Kidney epithelial cell (primary cell): ENCODE results near the gene SPRR1A. TPM values are rescaled to one million over a fixed set of nuclear protein-coding genes. Genes with fewer than 3 reads are reported as not detected.

Experiments
- DNase-seq: peaks from one replicate; pipeline ENCODE4 v3.0.0-alpha.2; 2010; ENCODE audit warnings: low read depth
- H3K27me3 ChIP-seq: 2 replicates; pipeline ENCODE4 v1.6.0; 2011; ENCODE audit warnings: low read length; ENCODE audit not compliant: control insufficient read depth, insufficient read depth
- H3K36me3 ChIP-seq: 2 replicates; pipeline ENCODE4 v1.5.1; 2011; ENCODE audit warnings: low read length; ENCODE audit not compliant: control insufficient read depth, insufficient read depth
- H3K4me3 ChIP-seq: 2 replicates; pipeline ENCODE4 v1.5.1; 2011; ENCODE audit warnings: low read depth, mild to moderate bottlenecking, control low read depth, low read length
- total RNA-seq: library from RNA; depleted of rRNA; stranded (reverse); fragments of >200 nt; gene quantifications from 2 replicates; pipeline ENCODE4 v1.2.3, GENCODE V29; 2015
- TF ChIP-seq, protein P1 (sequence below): IDR thresholded peaks from 2 replicates; pipeline ENCODE4 v1.5.1; 2011; ENCODE audit warnings: mild to moderate bottlenecking, moderate library complexity, low read length, control low read depth, inconsistent platforms; ENCODE audit not compliant: insufficient read depth, poor library complexity, severe bottlenecking

Gene SPRR1A
- total RNA-seq, 1 donor from 2014 or later: not detected

GRCh38 chr1:152976688-152977087 lies 7.2 kb upstream of the SPRR1A start:
- H3K27me3 ChIP-seq: no peaks in the 10 kb centered on the region
- no peak overlapping the region for H3K4me3 ChIP-seq
- no peaks in the 10 kb centered on the region for H3K36me3 ChIP-seq
- TF ChIP-seq, protein P1, sequence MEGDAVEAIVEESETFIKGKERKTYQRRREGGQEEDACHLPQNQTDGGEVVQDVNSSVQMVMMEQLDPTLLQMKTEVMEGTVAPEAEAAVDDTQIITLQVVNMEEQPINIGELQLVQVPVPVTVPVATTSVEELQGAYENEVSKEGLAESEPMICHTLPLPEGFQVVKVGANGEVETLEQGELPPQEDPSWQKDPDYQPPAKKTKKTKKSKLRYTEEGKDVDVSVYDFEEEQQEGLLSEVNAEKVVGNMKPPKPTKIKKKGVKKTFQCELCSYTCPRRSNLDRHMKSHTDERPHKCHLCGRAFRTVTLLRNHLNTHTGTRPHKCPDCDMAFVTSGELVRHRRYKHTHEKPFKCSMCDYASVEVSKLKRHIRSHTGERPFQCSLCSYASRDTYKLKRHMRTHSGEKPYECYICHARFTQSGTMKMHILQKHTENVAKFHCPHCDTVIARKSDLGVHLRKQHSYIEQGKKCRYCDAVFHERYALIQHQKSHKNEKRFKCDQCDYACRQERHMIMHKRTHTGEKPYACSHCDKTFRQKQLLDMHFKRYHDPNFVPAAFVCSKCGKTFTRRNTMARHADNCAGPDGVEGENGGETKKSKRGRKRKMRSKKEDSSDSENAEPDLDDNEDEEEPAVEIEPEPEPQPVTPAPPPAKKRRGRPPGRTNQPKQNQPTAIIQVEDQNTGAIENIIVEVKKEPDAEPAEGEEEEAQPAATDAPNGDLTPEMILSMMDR: no peak
- no peak for DNase-seq

GRCh38 chr1:152977614-152978013 lies 6.3 kb upstream of the SPRR1A start:
- TF ChIP-seq, protein P1: no peak
- Histone ChIP-seq H3K27me3 (no peaks in the 10 kb centered on the region), H3K4me3 (no peak overlapping the region), H3K36me3 (no peaks in the 10 kb centered on the region)
- DNase-seq: no peak

DNA sequence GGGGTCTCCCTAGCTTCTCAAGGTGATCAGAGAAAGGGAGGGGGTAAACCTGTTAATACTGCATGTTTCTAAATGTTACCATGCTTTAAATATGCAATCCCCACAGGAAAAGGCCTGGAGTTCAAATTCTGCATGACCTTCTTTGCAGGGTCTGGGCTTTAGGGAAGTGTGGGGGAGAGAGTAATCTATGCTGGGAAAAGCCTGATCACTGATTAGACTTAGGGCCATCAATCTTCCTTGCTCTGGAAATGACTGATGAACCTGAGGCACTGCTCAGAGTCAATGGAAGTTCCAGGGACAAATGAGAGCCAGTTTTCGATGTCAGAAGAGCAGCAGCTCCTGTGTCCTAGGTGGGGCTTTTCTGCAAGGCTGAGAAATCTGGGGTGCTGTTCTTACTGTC lies 3.2 kb upstream of the SPRR1A start:
- TF ChIP-seq, protein P1: no peak
- Histone ChIP-seq H3K36me3 (no peaks in the 10 kb centered on the region), H3K27me3 (no peaks in the 10 kb centered on the region), H3K4me3 (no peak overlapping the region)
- DNase-seq: no peak

DNA sequence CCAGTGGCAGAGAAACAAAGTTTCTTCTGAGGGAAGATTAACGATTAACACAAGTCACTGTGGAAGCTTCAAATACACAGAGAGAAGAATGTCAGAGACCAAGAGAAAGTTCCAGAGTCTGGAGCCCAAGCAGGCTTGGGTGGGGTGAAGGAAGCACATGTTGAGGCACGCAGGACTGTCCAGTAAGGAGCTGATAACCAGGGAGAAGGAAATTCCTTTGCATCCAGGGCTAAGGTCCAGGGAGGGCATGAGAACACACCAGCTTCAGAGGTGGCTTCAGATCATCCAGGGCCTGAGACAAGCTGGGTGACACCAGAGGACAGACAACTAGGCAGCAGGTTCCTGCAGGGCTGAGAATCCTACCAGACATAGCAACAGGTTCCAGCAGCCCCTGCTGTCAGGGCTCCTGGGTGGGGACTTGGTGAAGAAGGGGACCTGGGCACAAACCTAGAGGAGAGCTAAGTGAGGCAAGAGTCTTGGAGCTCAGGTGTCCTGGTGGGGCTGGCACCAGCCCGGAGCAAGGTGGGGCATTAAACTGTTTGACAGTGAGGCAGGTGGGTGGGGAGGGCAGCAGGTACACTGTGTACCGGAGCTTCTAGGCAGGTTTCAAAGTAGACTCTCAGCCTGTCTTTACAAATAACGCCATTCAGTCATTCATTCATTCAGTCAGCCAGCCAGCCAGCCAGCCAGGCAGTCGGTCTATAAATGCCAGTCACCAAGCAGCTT lies 2.6 kb upstream of the SPRR1A start:
- H3K27me3 ChIP-seq: no peaks in the 10 kb centered on the region
- TF ChIP-seq, protein P1: no peak
- DNase-seq: no peak
- H3K36me3 ChIP-seq: no peaks in the 10 kb centered on the region
- H3K4me3 ChIP-seq: no peak overlapping the region

DNA sequence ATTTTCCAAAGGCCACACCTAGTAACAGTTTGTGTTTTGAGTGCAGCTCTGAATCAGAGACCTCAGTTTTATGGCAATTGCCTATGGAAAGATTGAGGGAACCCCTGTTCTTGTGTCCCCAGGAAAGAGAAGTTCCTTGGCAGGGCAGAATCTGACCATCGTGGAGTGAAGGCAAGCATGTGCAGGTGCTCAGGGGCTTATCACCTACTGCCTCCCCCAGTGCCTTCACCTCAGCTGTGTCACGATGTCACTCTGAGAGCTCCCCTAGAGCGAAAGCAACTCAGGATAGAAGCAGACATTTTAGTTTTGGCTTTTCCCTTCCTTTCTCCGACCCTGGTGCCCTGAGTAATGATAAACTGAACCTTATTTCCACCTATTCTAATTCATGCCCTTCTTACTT lies 1.8 kb upstream of the SPRR1A start:
- TF ChIP-seq, protein P1: no peak
- DNase-seq: no peak
- H3K36me3 ChIP-seq: no peaks in the 10 kb centered on the region
- no peaks in the 10 kb centered on the region for H3K27me3 ChIP-seq
- H3K4me3 ChIP-seq: no peak overlapping the region

DNA sequence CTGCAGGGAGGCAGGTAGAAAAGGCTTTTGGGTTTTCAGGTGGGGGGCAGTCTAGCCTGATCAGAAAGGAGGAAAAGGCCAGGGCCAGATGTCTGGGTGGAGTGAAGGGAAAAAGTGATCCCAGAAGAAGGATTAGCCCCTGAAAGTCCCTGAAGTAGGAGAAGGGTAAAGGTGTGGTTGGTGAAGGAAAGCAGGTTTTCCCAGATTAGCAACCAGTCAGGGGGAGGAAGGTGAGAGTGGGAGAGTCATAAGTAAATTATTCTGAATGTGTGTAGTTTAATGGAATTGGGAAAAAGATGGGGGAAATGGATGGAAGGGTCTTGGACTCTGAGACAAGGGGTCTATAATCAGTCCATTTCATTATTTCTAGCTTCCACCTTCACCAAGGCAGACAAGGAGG lies 647 bp upstream of the SPRR1A start:
- Histone ChIP-seq H3K4me3 (no peak overlapping the region), H3K36me3 (no peaks in the 10 kb centered on the region), H3K27me3 (no peaks in the 10 kb centered on the region)
- DNase-seq: no peak
- TF ChIP-seq, protein P1: no peak
